ENCODE results near the gene KIAA1671.

KIAA1671 gene

GRCh38 chr22:25161017-25161915 lies 208.8 kb downstream of the KIAA1671 start:
- no peak overlapping the region for H2BK5ac ChIP-seq (ENCODE audit: low read length)
- H3K79me1 ChIP-seq (ENCODE audit: low read length), result peaks cover 2% of the 10 kb centered on the region
- no peaks in the 10 kb centered on the region for H3K36me3 ChIP-seq (ENCODE audit: control insufficient read depth, insufficient read depth, low read length)
- H4K8ac ChIP-seq (ENCODE audit: low read depth, low read length), result no peak overlapping the region
- no peak overlapping the region for H3K18ac ChIP-seq (ENCODE audit: low read length)
- H3K4me1 ChIP-seq (ENCODE audit: control insufficient read depth, low read depth, low read length), result no peaks in the 10 kb centered on the region
- H3K4ac ChIP-seq (ENCODE audit: low read depth, low read length), result no peak overlapping the region
- no peak overlapping the region for H3K4me3 ChIP-seq (ENCODE audit: low read length)
- H2AK5ac ChIP-seq (ENCODE audit: low read length), result no peak overlapping the region
- H2BK120ac ChIP-seq (ENCODE audit: low read depth, low read length), result no peak overlapping the region
- H4K5ac ChIP-seq (ENCODE audit: low read length), result no peak overlapping the region
- H3K9ac ChIP-seq (ENCODE audit: low read length), result no peak overlapping the region
- H3K56ac ChIP-seq (ENCODE audit: low read length), result no peak overlapping the region
- no peak for DNase-seq
- no peak overlapping the region for H3K4me2 ChIP-seq (ENCODE audit: low read length)
- no peaks in the 10 kb centered on the region for H3K27me3 ChIP-seq (ENCODE audit: insufficient read depth, low read length, poor library complexity)
- H3K23ac ChIP-seq (ENCODE audit: low read length), result no peak overlapping the region
- no peaks in the 10 kb centered on the region for H3K79me2 ChIP-seq (ENCODE audit: control insufficient read depth, insufficient read depth, low read length)
- no CpG with 5 or more reads among the region's 14 CpGs for WGBS (ENCODE audit: extremely low coverage, insufficient coverage, low lambda C conversion rate)
- no peak overlapping the region for H2BK15ac ChIP-seq (replicated peaks; ENCODE audit: low read depth)
- H3K27ac ChIP-seq (ENCODE audit: low read depth, low read length), result no peak overlapping the region

GRCh38 chr22:25161916-25162530 lies 209.5 kb downstream of the KIAA1671 start:
- Histone ChIP-seq H4K5ac (ENCODE audit: low read length) (no peak overlapping the region), H3K23ac (ENCODE audit: low read length) (no peak overlapping the region), H3K79me1 (ENCODE audit: low read length) (no peaks in the 10 kb centered on the region), H3K36me3 (ENCODE audit: control insufficient read depth, insufficient read depth, low read length) (no peaks in the 10 kb centered on the region), H3K27ac (ENCODE audit: low read depth, low read length) (no peak overlapping the region), H3K79me2 (ENCODE audit: control insufficient read depth, insufficient read depth, low read length) (no peaks in the 10 kb centered on the region), H2BK120ac (ENCODE audit: low read depth, low read length) (no peak overlapping the region), H3K4ac (ENCODE audit: low read depth, low read length) (no peak overlapping the region), H2BK15ac (replicated peaks; ENCODE audit: low read depth) (no peak overlapping the region), H4K8ac (ENCODE audit: low read depth, low read length) (no peak overlapping the region), H3K4me3 (ENCODE audit: low read length) (no peak overlapping the region), H3K27me3 (ENCODE audit: insufficient read depth, low read length, poor library complexity) (no peaks in the 10 kb centered on the region), H3K4me1 (ENCODE audit: control insufficient read depth, low read depth, low read length) (no peaks in the 10 kb centered on the region), H2AK5ac (ENCODE audit: low read length) (no peak overlapping the region), H3K4me2 (ENCODE audit: low read length) (no peak overlapping the region), H2BK5ac (ENCODE audit: low read length) (no peak overlapping the region), H3K56ac (ENCODE audit: low read length) (no peak overlapping the region), H3K18ac (ENCODE audit: low read length) (no peak overlapping the region), H3K9ac (ENCODE audit: low read length) (no peak overlapping the region)
- no peak for DNase-seq
- WGBS (ENCODE audit: extremely low coverage, insufficient coverage, low lambda C conversion rate), result no CpG with 5 or more reads among the region's 6 CpGs

GRCh38 chr22:25162561-25162960 lies 210.0 kb downstream of the KIAA1671 start:
- no peak for DNase-seq
- no peak overlapping the region for H2BK5ac ChIP-seq (ENCODE audit: low read length)
- no peak overlapping the region for H3K4ac ChIP-seq (ENCODE audit: low read depth, low read length)
- no peak overlapping the region for H2BK120ac ChIP-seq (ENCODE audit: low read depth, low read length)
- no peaks in the 10 kb centered on the region for H3K79me2 ChIP-seq (ENCODE audit: control insufficient read depth, insufficient read depth, low read length)
- H3K56ac ChIP-seq (ENCODE audit: low read length), result no peak overlapping the region
- no peak overlapping the region for H3K18ac ChIP-seq (ENCODE audit: low read length)
- H3K4me3 ChIP-seq (ENCODE audit: low read length), result no peak overlapping the region
- no peak overlapping the region for H2BK15ac ChIP-seq (replicated peaks; ENCODE audit: low read depth)
- H4K5ac ChIP-seq (ENCODE audit: low read length), result no peak overlapping the region
- no peak overlapping the region for H3K23ac ChIP-seq (ENCODE audit: low read length)
- no peak overlapping the region for H2AK5ac ChIP-seq (ENCODE audit: low read length)
- no peak overlapping the region for H4K8ac ChIP-seq (ENCODE audit: low read depth, low read length)
- no peaks in the 10 kb centered on the region for H3K27me3 ChIP-seq (ENCODE audit: insufficient read depth, low read length, poor library complexity)
- no peaks in the 10 kb centered on the region for H3K36me3 ChIP-seq (ENCODE audit: control insufficient read depth, insufficient read depth, low read length)
- WGBS (ENCODE audit: extremely low coverage, insufficient coverage, low lambda C conversion rate), result no CpG with 5 or more reads among the region's 1 CpG
- H3K9ac ChIP-seq (ENCODE audit: low read length), result no peak overlapping the region
- H3K27ac ChIP-seq (ENCODE audit: low read depth, low read length), result no peak overlapping the region
- H3K79me1 ChIP-seq (ENCODE audit: low read length), result no peaks in the 10 kb centered on the region
- H3K4me1 ChIP-seq (ENCODE audit: control insufficient read depth, low read depth, low read length), result no peaks in the 10 kb centered on the region
- no peak overlapping the region for H3K4me2 ChIP-seq (ENCODE audit: low read length)

GRCh38 chr22:25165785-25166184 lies 213.3 kb downstream of the KIAA1671 start:
- H3K4me1 ChIP-seq (ENCODE audit: control insufficient read depth, low read depth, low read length), result no peaks in the 10 kb centered on the region
- H3K27me3 ChIP-seq (ENCODE audit: insufficient read depth, low read length, poor library complexity), result no peaks in the 10 kb centered on the region
- H3K79me2 ChIP-seq (ENCODE audit: control insufficient read depth, insufficient read depth, low read length), result no peaks in the 10 kb centered on the region
- no CpG with 5 or more reads among the region's 10 CpGs for WGBS (ENCODE audit: extremely low coverage, insufficient coverage, low lambda C conversion rate)
- no peak overlapping the region for H2AK5ac ChIP-seq (ENCODE audit: low read length)
- no peak overlapping the region for H3K4me3 ChIP-seq (ENCODE audit: low read length)
- no peak overlapping the region for H3K27ac ChIP-seq (ENCODE audit: low read depth, low read length)
- H3K79me1 ChIP-seq (ENCODE audit: low read length), result no peaks in the 10 kb centered on the region
- no peak overlapping the region for H2BK5ac ChIP-seq (ENCODE audit: low read length)
- H2BK120ac ChIP-seq (ENCODE audit: low read depth, low read length), result no peak overlapping the region
- H3K56ac ChIP-seq (ENCODE audit: low read length), result no peak overlapping the region
- no peak overlapping the region for H3K18ac ChIP-seq (ENCODE audit: low read length)
- DNase-seq, result no peak
- H3K4ac ChIP-seq (ENCODE audit: low read depth, low read length), result no peak overlapping the region
- H3K23ac ChIP-seq (ENCODE audit: low read length), result no peak overlapping the region
- no peak overlapping the region for H3K4me2 ChIP-seq (ENCODE audit: low read length)
- no peak overlapping the region for H4K8ac ChIP-seq (ENCODE audit: low read depth, low read length)
- H3K36me3 ChIP-seq (ENCODE audit: control insufficient read depth, insufficient read depth, low read length), result no peaks in the 10 kb centered on the region
- H2BK15ac ChIP-seq (replicated peaks; ENCODE audit: low read depth), result no peak overlapping the region
- no peak overlapping the region for H3K9ac ChIP-seq (ENCODE audit: low read length)
- H4K5ac ChIP-seq (ENCODE audit: low read length), result no peak overlapping the region

- Histone ChIP-seq H3K27ac (ENCODE audit: low read depth, low read length) (no peak overlapping the region), H2BK15ac (replicated peaks; ENCODE audit: low read depth) (no peak overlapping the region), H2BK120ac (ENCODE audit: low read depth, low read length) (no peak overlapping the region), H4K5ac (ENCODE audit: low read length) (no peak overlapping the region), H3K79me2 (ENCODE audit: control insufficient read depth, insufficient read depth, low read length) (no peaks in the 10 kb centered on the region), H3K27me3 (ENCODE audit: insufficient read depth, low read length, poor library complexity) (no peaks in the 10 kb centered on the region), H3K4me2 (ENCODE audit: low read length) (no peak overlapping the region), H3K4me3 (ENCODE audit: low read length) (no peak overlapping the region), H3K23ac (ENCODE audit: low read length) (no peak overlapping the region), H3K36me3 (ENCODE audit: control insufficient read depth, insufficient read depth, low read length) (no peaks in the 10 kb centered on the region), H3K4ac (ENCODE audit: low read depth, low read length) (no peak overlapping the region), H2AK5ac (ENCODE audit: low read length) (no peak overlapping the region), H3K79me1 (ENCODE audit: low read length) (no peaks in the 10 kb centered on the region), H3K56ac (ENCODE audit: low read length) (no peak overlapping the region), H2BK5ac (ENCODE audit: low read length) (no peak overlapping the region), H4K8ac (ENCODE audit: low read depth, low read length) (no peak overlapping the region), H3K4me1 (ENCODE audit: control insufficient read depth, low read depth, low read length) (no peaks in the 10 kb centered on the region), H3K18ac (ENCODE audit: low read length) (no peak overlapping the region), H3K9ac (ENCODE audit: low read length) (no peak overlapping the region)
- WGBS (ENCODE audit: extremely low coverage, insufficient coverage, low lambda C conversion rate), result no CpG with 5 or more reads among the region's 9 CpGs
- DNase-seq, result no peak
Measured at GRCh38 chr22:25166266-25167040, 213.9 kb downstream of the KIAA1671 start.

Data from mesendoderm (in vitro differentiated cells).